Motor neuron (in vitro differentiated cells): ENCODE results near the gene PRR7. TPM values are rescaled to one million over a fixed set of nuclear protein-coding genes. Genes with fewer than 3 reads are reported as not detected.
"Not testable (repeated sequence)": the region's sequence is repeated elsewhere in the genome, so short reads cannot be mapped to it uniquely, and the experiment has no call there.

Experiments used
- ATAC-seq, 8 experiments: fragments of 200-7000 bp; cut with Tn5 transposase; replicated peaks in 6 of 8; 2 replicates each; pipeline ENCODE4 v1.8.0; 2021; ENCODE audit warnings: mild to moderate bottlenecking in 8 of 8, moderate library complexity in 8 of 8
- H3K27ac ChIP-seq, 2 donors: fragments of 250-450 bp; sonication (Bioruptor Pico); 2 replicates each; pipeline ENCODE4 v1.9.0; 2021; ENCODE audit warnings: antibody characterized with exemption in 2 of 2, mild to moderate bottlenecking in 2 of 2, moderate library complexity in 1 of 2
- H3K4me1 ChIP-seq, 2 donors: fragments of 250-450 bp; sonication (Bioruptor Pico); replicated peaks in 1 of 2; 2 replicates each; pipeline ENCODE4 v1.6.1; 2021; ENCODE audit warnings: antibody characterized with exemption in 2 of 2, mild to moderate bottlenecking in 2 of 2, moderate library complexity in 1 of 2
- H3K4me3 ChIP-seq, 5 donors: fragments of 250-450 bp; sonication (Bioruptor Pico); 2 replicates each; pipeline ENCODE4 v1.9.0; 2021; ENCODE audit warnings: antibody characterized with exemption in 5 of 5, mild to moderate bottlenecking in 5 of 5, moderate library complexity in 4 of 5
- WGBS, 10 experiments: fragments of 450-650 bp; shearing (Covaris generic); methylation state at CpG; one replicate each; pipeline ENCODE4 v1.0.0; 2022; 5-methylcytosine and 5-hydroxymethylcytosine counted together
- in situ Hi-C, 9 experiments: fragments of 400-800 bp; cut with MboI; loops; one replicate each; pipeline ENCODE4 v1.15.0; 2021; ENCODE audit warnings: low sequenced_read_pairs in 9 of 9, low pct_unique_long_range_greater_than_20kb in 2 of 9; ENCODE audit not compliant: unreplicated experiment in 9 of 9
- total RNA-seq, 8 experiments: library from RNA; unstranded; fragments of 300-600 nt; gene quantifications; 2 replicates each; pipeline versions ENCODE4 v1.2.3 to v1.2.4, GENCODE V29; 2022

PRR7 gene
- total RNA-seq, 8 experiments from 2014 or later, result 2.0 to 8.1 (median 3.8) TPM

DNA sequence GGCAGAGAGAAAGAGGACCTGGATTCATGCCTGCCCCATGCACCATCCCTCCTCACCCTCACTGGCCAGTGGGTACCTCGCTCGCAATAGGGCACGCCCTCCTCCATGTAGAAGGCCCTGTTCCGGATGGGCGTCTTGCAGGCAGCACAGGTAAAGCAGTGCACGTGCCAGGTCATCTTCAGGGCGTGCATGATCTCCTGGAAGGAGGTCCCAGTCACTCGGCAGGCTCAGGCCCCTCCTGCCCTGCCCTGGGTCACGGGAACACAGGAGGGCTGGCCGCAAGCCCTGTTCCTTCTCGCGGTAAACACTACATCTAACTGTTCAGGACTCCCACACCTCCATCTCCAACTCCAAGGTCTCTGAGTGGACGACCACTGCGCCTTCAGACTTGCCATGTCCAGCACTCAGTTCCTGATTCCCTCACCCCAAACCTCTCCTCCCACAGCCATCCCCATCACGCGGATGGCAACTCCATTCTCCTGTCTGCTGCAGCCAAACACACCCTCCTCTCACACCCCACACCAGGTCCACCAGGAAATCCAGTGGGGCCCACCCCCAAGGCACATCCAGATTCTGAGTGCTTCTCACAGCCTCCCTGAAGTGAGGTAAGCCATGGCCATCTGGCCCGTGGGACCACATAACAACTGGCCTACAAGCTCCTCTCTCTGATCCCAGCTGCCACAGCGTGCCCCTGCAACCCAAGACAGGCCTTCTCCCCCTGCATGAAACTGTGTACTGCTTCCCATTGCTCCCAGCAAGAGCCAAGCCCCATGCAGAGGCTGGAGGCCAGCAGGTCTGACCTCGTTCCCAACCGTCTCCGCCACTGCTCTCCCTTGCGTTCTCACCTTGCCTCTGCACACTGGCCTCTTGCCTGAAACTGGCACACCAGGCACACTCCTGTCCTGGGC, 37.6 kb downstream of the PRR7 start:
- H3K27ac ChIP-seq, result no peak overlapping the region
- peak in 1 of 8 experiments; percentile 2 for ATAC-seq
- H3K4me3 ChIP-seq, result no peak overlapping the region
- in situ Hi-C loops, result loop anchor here in 1 of 9 experiments (25.0 kb wide), 1 partner anchor 97 kb away; the partner anchor contains the start of gene SLC34A1
- WGBS, 10 experiments, result 60 to 100% (median 98%) methylated on average over 1 to 8 of the region's 22 CpGs; no CpG with 5 or more reads in 5 of the 10 experiments
- peaks cover 10 to 15% of the 10 kb centered on the region in 2 donors for H3K4me1 ChIP-seq

DNA sequence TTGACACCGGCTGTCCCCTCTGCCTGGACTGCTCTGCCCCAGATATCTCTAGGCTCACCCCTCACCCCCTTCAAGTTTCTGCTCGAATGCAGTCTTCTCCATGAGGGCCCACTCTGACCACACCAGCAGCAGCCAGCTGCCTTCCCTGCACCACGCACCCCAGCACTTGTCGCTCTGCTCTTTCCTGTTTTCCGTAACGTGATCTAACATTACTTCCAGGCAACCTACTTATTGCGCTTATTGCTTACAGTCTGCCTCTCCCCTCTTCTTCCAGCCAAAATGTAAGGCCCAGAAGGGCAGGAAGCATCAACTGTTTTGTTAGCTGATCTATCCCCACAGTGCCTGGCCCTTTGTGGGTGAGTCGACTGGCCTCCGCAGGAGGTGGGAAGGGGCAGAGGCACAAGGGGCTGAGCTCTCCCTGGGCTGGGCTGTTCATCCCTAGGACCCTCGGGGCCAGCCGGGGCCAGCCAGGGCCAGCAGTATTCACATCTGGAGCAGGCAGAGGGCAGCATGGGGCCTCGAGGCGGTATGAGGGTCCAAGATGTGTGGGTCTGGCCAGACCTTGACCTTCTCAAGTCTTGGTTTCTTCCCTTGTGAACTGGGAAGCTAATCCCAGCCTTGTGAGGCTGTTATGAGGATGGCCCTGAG, 38.4 kb downstream of the PRR7 start:
- 78 to 100% (median 89%) methylated on average over 1 to 9 of the region's 13 CpGs; no CpG with 5 or more reads in 2 of the 10 experiments for WGBS, 10 experiments
- in situ Hi-C loops, result loop anchor here in 1 of 9 experiments (25.0 kb wide), 1 partner anchor 98 kb away; the partner anchor contains the start of gene SLC34A1
- no peak overlapping the region for H3K27ac ChIP-seq
- no peak overlapping the region for H3K4me3 ChIP-seq
- peaks cover 10 to 18% of the 10 kb centered on the region in 2 donors for H3K4me1 ChIP-seq
- ATAC-seq, result no peak

DNA sequence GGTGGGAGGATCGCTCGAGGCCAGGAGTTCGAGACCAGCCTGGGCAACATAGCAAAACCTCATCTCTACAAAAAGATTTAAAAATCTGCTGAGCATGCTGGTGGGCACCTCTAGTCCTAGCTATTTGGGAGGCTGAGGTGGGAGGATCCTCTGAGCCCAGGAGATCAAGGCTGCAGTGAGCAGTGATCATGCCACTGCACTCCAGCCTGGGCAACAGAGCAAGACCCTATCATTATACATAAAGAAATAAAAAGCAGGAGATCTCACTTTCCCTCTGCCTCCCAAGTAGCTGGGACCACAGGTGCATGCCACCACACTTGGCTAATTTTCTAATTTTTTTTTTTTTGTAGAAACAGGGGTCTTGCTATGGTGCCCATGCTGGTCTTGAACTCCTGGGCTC, 39.1 kb downstream of the PRR7 start:
- H3K4me3 ChIP-seq, H3K27ac ChIP-seq, ATAC-seq: not testable (repeated sequence)
- H3K4me1 ChIP-seq, result peaks cover 10 to 15% of the 10 kb centered on the region in 2 donors
- in situ Hi-C loops, result loop anchor here in 1 of 9 experiments (25.0 kb wide), 1 partner anchor 98 kb away; the partner anchor contains the start of gene SLC34A1
- WGBS, 10 experiments, result 80 to 100% (median 100%) methylated on average over 1 to 3 of the region's 3 CpGs; no CpG with 5 or more reads in 7 of the 10 experiments

DNA sequence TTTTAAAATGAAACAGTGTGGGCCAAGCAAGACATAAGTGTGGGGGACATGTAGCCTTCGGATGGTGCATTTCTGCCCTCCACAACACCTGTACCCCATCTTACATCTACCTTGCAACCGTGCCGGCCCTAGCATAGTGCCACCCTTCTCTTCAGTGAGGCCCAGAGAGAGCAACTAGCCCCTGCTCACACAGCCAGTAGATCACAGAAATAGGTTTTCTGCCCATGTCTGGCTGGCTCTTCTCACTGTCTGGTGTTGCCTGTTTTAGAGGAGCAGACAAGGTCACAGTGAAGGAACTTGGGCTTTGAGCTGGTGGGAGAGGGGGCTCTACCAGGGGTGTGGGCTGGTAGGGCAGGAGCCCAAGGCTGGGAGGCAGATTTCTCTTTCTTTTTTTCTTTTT, 39.6 kb downstream of the PRR7 start:
- Histone ChIP-seq H3K27ac (no peak overlapping the region), H3K4me1 (peaks cover 10 to 15% of the 10 kb centered on the region in 2 donors), H3K4me3 (no peak overlapping the region)
- in situ Hi-C loops, result loop anchor here in 1 of 9 experiments (25.0 kb wide), 1 partner anchor 99 kb away; the partner anchor contains the start of gene SLC34A1
- ATAC-seq, result no peak
- 87 to 100% (median 100%) methylated on average over 1 to 3 of the region's 3 CpGs; no CpG with 5 or more reads in 5 of the 10 experiments for WGBS, 10 experiments

DNA sequence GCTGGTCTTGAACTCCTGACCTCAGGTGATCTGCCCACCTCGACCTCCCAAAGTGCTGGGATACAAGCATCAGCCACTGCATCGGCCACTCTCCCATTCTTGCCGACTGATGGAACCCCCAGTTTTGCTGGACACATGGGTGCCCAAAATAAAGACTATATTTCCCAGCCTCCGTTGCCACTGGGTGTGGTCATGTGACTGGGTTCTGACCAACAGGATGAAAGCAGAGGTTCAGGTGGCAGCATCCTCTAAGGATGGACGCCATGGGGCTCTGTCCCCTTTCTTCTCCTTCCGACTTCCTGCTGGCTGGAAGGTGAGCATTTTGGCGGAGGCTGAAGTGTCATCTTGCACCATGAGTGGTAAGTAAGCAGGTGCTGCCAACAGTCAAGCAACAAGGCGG, 40.5 kb downstream of the PRR7 start:
- H3K4me3 ChIP-seq, result no peak overlapping the region
- in situ Hi-C loops, result loop anchor here in 1 of 9 experiments (25.0 kb wide), 1 partner anchor 100 kb away; the partner anchor contains the start of gene SLC34A1
- 90 to 100% (median 97%) methylated on average over 1 to 5 of the region's 8 CpGs; no CpG with 5 or more reads in 6 of the 10 experiments for WGBS, 10 experiments
- H3K27ac ChIP-seq, result no peak overlapping the region
- peaks cover 10 to 15% of the 10 kb centered on the region in 2 donors for H3K4me1 ChIP-seq
- no peak for ATAC-seq

- H3K4me1 ChIP-seq, result peaks cover 5 to 9% of the 10 kb centered on the region in 2 donors
- no peak for ATAC-seq
- in situ Hi-C loops, result loop anchor here in 1 of 9 experiments (25.0 kb wide), 1 partner anchor 101 kb away; the partner anchor contains the start of gene SLC34A1
- 89% methylated on average over 9 of the region's 15 CpGs; no CpG with 5 or more reads in 9 of the 10 experiments for WGBS, 10 experiments
- H3K27ac ChIP-seq, result no peak overlapping the region
- H3K4me3 ChIP-seq, result no peak overlapping the region
Measured at GRCh38 chr5:177487975-177488374, 41.4 kb downstream of the PRR7 start.

DNA sequence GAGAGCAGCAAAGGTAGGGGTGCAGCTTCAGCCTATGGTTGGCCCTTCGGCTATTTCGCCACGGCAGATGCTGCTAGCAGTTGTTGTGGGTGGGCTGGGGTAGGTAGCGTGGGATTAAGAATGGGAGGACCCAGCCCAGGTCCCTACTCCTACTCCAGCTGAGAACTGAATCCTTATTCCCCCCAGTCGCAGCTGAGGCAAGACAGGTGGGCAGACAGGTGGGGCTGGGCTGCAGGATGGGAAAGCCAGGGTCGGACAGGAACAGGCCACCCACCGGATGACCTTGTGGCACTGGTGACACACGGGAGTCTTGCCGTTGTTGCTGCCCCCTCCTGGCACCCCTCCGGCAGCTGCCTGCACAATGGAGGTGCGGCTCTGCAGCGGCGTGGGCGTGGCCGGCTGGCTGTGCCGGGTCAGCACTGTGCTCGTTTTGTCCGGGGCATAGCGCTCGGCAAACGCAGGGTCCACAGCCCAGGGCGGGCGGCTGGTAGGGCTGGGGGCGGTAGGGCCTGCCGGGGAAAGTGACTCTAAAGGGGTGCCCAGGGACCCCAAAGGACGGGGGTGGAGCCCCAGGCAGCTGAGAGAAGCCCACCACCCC, 42.6 kb downstream of the PRR7 start:
- peak in 6 of 8 experiments; percentile 3 to 67 (median 52) for ATAC-seq
- in situ Hi-C loops, result loop anchor here in 1 of 9 experiments (25.0 kb wide), 1 partner anchor 102 kb away; the partner anchor contains the start of gene SLC34A1
- Histone ChIP-seq H3K4me3 (no peak overlapping the region), H3K4me1 (peaks cover 6 to 11% of the 10 kb centered on the region in 2 donors), H3K27ac (peak overlapping the region in 1 of 2 donors; percentile 41)
- WGBS, 10 experiments, result 90% methylated on average over 5 of the region's 26 CpGs; no CpG with 5 or more reads in 9 of the 10 experiments

DNA sequence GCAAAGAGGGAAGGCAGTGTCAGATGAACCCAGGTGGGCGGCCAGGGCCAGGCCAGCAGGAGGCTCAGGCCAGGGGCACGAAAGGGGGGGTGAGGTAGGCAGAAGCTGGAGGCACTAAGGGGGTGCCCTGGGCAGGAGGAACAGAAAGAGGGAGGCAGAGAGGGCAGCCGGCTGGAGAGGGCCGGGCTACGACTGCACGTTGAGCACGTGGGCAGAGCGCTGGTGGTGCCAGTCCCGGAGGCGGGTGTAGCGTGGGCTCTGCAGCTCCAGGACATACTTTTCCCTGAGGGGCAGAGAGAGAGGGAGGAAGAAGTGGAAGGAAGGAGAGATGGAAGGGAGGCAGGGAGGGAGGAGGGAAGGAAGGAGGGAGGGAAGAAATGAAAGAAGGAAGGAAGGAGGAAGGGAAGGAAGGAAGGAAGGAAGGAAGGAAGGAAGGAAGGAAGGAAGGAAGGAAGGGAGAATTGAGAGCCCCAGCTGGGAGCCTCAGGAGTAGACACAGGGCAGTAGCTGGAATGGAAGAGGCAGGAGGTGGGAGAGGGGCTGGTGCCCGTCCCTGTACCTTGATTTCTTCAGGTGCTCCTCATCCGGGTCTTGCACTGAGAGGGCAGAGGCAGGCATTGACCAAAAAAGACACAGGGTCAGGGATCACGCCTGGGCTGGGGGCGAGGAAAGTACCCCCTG, 43.8 kb downstream of the PRR7 start:
- in situ Hi-C loops, result loop anchor here in 1 of 9 experiments (25.0 kb wide), 1 partner anchor 103 kb away; the partner anchor contains the start of gene SLC34A1
- peaks cover 19 to 23% of the 10 kb centered on the region in 2 donors for H3K4me1 ChIP-seq
- no peak overlapping the region for H3K4me3 ChIP-seq
- ATAC-seq, result no peak
- H3K27ac ChIP-seq, result no peak overlapping the region
- WGBS, 10 experiments, result 80 to 96% (median 80%) methylated on average over 1 to 5 of the region's 15 CpGs; no CpG with 5 or more reads in 7 of the 10 experiments

GRCh38 chr5:177490992-177491391, 44.4 kb downstream of the PRR7 start:
- WGBS, 10 experiments, result 82 to 84% methylated on average over 3 to 8 of the region's 16 CpGs; no CpG with 5 or more reads in 8 of the 10 experiments
- no peak for ATAC-seq
- Histone ChIP-seq H3K27ac (no peak overlapping the region), H3K4me1 (peaks cover 24 to 29% of the 10 kb centered on the region in 2 donors), H3K4me3 (no peak overlapping the region)
- in situ Hi-C loops, result loop anchor here in 1 of 9 experiments (25.0 kb wide), 1 partner anchor 104 kb away; the partner anchor contains the start of gene SLC34A1

DNA sequence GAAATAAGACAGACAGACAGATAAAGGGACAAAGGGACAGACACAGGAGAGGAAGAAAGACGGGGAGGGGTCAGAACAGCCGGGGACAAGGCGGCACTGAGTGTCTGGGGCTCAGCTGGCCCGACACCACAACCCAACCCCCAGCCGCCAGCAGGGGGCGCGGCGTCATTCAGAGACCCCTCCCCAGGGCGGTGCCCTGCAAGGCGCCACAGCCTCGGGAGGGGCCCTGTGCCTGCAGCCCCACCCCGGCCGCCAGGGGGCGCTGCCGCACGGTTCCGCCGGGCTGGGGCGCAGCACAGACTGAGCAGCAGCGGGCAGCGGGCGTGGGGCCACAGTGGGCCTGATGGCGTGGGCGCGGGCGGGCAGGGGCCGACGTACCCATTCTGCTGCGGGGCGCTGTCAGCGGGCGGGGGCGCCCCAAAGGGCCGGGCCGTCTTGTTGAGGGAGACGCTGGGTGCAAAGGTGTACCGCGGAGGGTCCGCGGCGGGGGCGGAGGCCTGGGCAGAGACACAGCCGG, 44.9 kb downstream of the PRR7 start:
- no CpG with 5 or more reads among the region's 43 CpGs for WGBS, 10 experiments
- Histone ChIP-seq H3K4me1 (peaks cover 28 to 34% of the 10 kb centered on the region in 2 donors), H3K4me3 (no peak overlapping the region), H3K27ac (peak overlapping the region in 1 of 2 donors; percentile 3)
- ATAC-seq, result peak; percentile 5 to 38 (median 14)
- in situ Hi-C loops, result loop anchor here in 1 of 9 experiments (25.0 kb wide), 1 partner anchor 104 kb away; the partner anchor contains the start of gene SLC34A1

- Histone ChIP-seq H3K4me3 (no peak overlapping the region), H3K27ac (no peak overlapping the region), H3K4me1 (peaks cover 28 to 34% of the 10 kb centered on the region in 2 donors)
- in situ Hi-C loops, result loop anchor here in 1 of 9 experiments (25.0 kb wide), 1 partner anchor 105 kb away; the partner anchor contains the start of gene SLC34A1
- WGBS, 10 experiments, result 92 to 100% (median 100%) methylated on average over 2 to 9 of the region's 54 CpGs; no CpG with 5 or more reads in 4 of the 10 experiments
- no peak for ATAC-seq
Measured at GRCh38 chr5:177491983-177492746, 45.6 kb downstream of the PRR7 start.
